CD4-positive, alpha-beta T cell treated with Interleukin-1 beta for 1 hour (primary cell): ENCODE results near the gene DNASE1L2.

ENCODE experiments used
- DNase-seq, 2 donors: peaks; one replicate each; pipeline ENCODE4 v3.0.0-alpha.2; 2020 to 2022

The DNASE1L2 gene

GRCh38 chr16:2204416-2205103 is 31.7 kb upstream of the DNASE1L2 start:
- DNase-seq = no peak

GRCh38 chr16:2205104-2205966 is 30.9 kb upstream of the DNASE1L2 start, which contains the start of gene MLST8:
Gene MLST8 (plus strand): TSS chr16:2205454. CDS start chr16:2206086, 632 bp downstream.
- peak; percentile 91 to 93 for DNase-seq

- no peak for DNase-seq
These were observed 30.3 kb upstream of the DNASE1L2 start for GRCh38 chr16:2205967-2206313.

- no peak for DNase-seq
These were observed 29.8 kb upstream of the DNASE1L2 start for GRCh38 chr16:2206420-2206779.

- DNase-seq = no peak
These were observed 29.3 kb upstream of the DNASE1L2 start for GRCh38 chr16:2206780-2207433.

- no peak for DNase-seq
These were observed 28.4 kb upstream of the DNASE1L2 start for GRCh38 chr16:2207872-2208271.

- no peak for DNase-seq
These were observed 27.9 kb upstream of the DNASE1L2 start for GRCh38 chr16:2208308-2208707.

- no peak for DNase-seq
These were observed 27.5 kb upstream of the DNASE1L2 start for GRCh38 chr16:2208772-2209171.

GRCh38 chr16:2209258-2210008 is 26.8 kb upstream of the DNASE1L2 start:
- no peak for DNase-seq

- no peak for DNase-seq
These were observed 26.3 kb upstream of the DNASE1L2 start for GRCh38 chr16:2210009-2210332.

- no peak for DNase-seq
These were observed 25.6 kb upstream of the DNASE1L2 start, which contains the start of gene BRICD5 for GRCh38 chr16:2210386-2211365. Gene BRICD5 (minus strand): TSS chr16:2210863. CDS start chr16:2210833, 30 bp downstream.

- DNase-seq = no peak
These were observed 24.3 kb upstream of the DNASE1L2 start for GRCh38 chr16:2211923-2212347.

GRCh38 chr16:2212362-2213324 is 23.6 kb upstream of the DNASE1L2 start:
- DNase-seq = no peak

GRCh38 chr16:2213817-2214718 is 22.2 kb upstream of the DNASE1L2 start:
- DNase-seq = no peak

- DNase-seq = no peak
These were observed 21.6 kb upstream of the DNASE1L2 start, which contains the start of gene PGP for GRCh38 chr16:2214719-2214968. Gene PGP (minus strand): TSS chr16:2214840. CDS start chr16:2214777, 63 bp downstream.

- DNase-seq = no peak
These were observed 19.9 kb upstream of the DNASE1L2 start for GRCh38 chr16:2216330-2216729.

- peak; percentile 99 to 100 for DNase-seq
These were observed 12.9 kb upstream of the DNASE1L2 start, which contains the start of gene E4F1 for GRCh38 chr16:2223221-2223941. Gene E4F1 (plus strand): TSS chr16:2223591. CDS start chr16:2223614, 23 bp downstream.

GRCh38 chr16:2223942-2224486 is 12.2 kb upstream of the DNASE1L2 start:
- DNase-seq = peak; percentile 15 to 19
